IMR-90 (cell line): ENCODE results near the gene TMEM154. TPM values are rescaled to one million over a fixed set of nuclear protein-coding genes. Genes with fewer than 3 reads are reported as not detected.

Source experiments
- ATAC-seq: fragments of 200-7000 bp; cut with Tn5 transposase; 2 replicates; pipeline ENCODE4 v1.9.1; 2020; ENCODE audit warnings: low read depth, mild to moderate bottlenecking, moderate library complexity
- BruUV-seq: library from RNA; stranded (reverse); fragments of 400-500 nt; replicated peaks from 2 replicates; lab custom pipeline; 2021; lab: Mats Ljungman, UMichigan
- CTCF ChIA-PET: fragments of 300-600 bp; formaldehyde crosslinking; extraction: SDS; loops from one replicate; lab custom pipeline; 2021; ENCODE audit warnings: antibody characterized with exemption; lab: Yijun Ruan, JAX
- POLR2A ChIA-PET: fragments of 300-600 bp; sonication (Branson Sonifier 250); formaldehyde crosslinking; loops from one replicate; lab custom pipeline; 2022; ENCODE audit warnings: antibody characterized with exemption; ENCODE audit not compliant: unreplicated experiment; lab: Charles Lee
- DNase-seq: peaks from one replicate; pipeline ENCODE4 v3.0.0; 2013
- H2AFZ ChIP-seq: replicated peaks from 2 replicates; pipeline ENCODE3; 2013; ENCODE audit warnings: low read length, mild to moderate bottlenecking; ENCODE audit not compliant: poor library complexity
- H2AK5ac ChIP-seq: 2 replicates; pipeline ENCODE4 v1.6.1; 2013; ENCODE audit warnings: low read depth, low read length, inconsistent platforms
- H2AK9ac ChIP-seq: replicated peaks from 2 replicates; pipeline ENCODE3; 2013; ENCODE audit warnings: mild to moderate bottlenecking, low read depth, low read length, moderate library complexity; ENCODE audit not compliant: poor library complexity
- H2BK120ac ChIP-seq: 2 replicates; pipeline ENCODE4 v1.6.1; 2013; ENCODE audit warnings: low read depth, low read length, inconsistent platforms
- H2BK15ac ChIP-seq: 3 replicates; pipeline ENCODE4 v1.6.1; 2013; ENCODE audit warnings: low read depth, low read length, inconsistent platforms
- H2BK20ac ChIP-seq: 2 replicates; pipeline ENCODE4 v1.6.1; 2013; ENCODE audit warnings: low read depth, mild to moderate bottlenecking, inconsistent platforms, low read length, moderate library complexity
- H2BK5ac ChIP-seq: 2 replicates; pipeline ENCODE4 v1.6.1; 2013; ENCODE audit warnings: mild to moderate bottlenecking, low read depth, low read length, inconsistent platforms; ENCODE audit not compliant: poor library complexity, severe bottlenecking
- H3K14ac ChIP-seq: replicated peaks from 2 replicates; pipeline ENCODE4 v1.6.1; 2013; ENCODE audit warnings: low read depth, low read length, inconsistent platforms
- H3K18ac ChIP-seq: 2 replicates; pipeline ENCODE4 v1.6.1; 2013; ENCODE audit warnings: low read depth, low read length, control low read depth
- H3K23ac ChIP-seq: 2 replicates; pipeline ENCODE4 v1.6.1; 2013; ENCODE audit warnings: low read depth, low read length, inconsistent platforms
- H3K27ac ChIP-seq: 2 replicates; pipeline ENCODE4 v1.5.1; 2013; ENCODE audit warnings: mild to moderate bottlenecking, control low read depth, low read length; ENCODE audit not compliant: insufficient read depth
- H3K27me3 ChIP-seq: 2 replicates; pipeline ENCODE4 v1.6.1; 2013; ENCODE audit warnings: low read length; ENCODE audit not compliant: control insufficient read depth, insufficient read depth
- H3K36me3 ChIP-seq: 2 replicates; pipeline ENCODE4 v1.6.1; 2013; ENCODE audit warnings: low read length, mixed read lengths; ENCODE audit not compliant: control insufficient read depth, insufficient read depth
- H3K4ac ChIP-seq: 2 replicates; pipeline ENCODE4 v1.6.1; 2013; ENCODE audit warnings: low read depth, low read length, inconsistent platforms
- H3K4me1 ChIP-seq: 2 replicates; pipeline ENCODE4 v1.6.1; 2013; ENCODE audit warnings: low read length, mixed read lengths; ENCODE audit not compliant: control insufficient read depth, insufficient read depth
- H3K4me2 ChIP-seq: 2 replicates; pipeline ENCODE4 v1.6.1; 2013; ENCODE audit warnings: low read depth, mild to moderate bottlenecking, control low read depth, low read length, moderate library complexity
- H3K4me3 ChIP-seq: 2 replicates; pipeline ENCODE4 v1.5.1; 2013; ENCODE audit warnings: low read depth, mild to moderate bottlenecking, control low read depth, low read length, moderate library complexity; ENCODE audit not compliant: insufficient read depth
- H3K56ac ChIP-seq: 2 replicates; pipeline ENCODE4 v1.6.1; 2013; ENCODE audit warnings: low read length, inconsistent platforms; ENCODE audit not compliant: insufficient read depth; ENCODE audit errors: extremely low read depth
- H3K79me1 ChIP-seq, 2 experiments: 2 replicates each; pipeline ENCODE4 v1.6.1; 2013; ENCODE audit warnings: low read length in 2 of 2, inconsistent platforms in 1 of 2, low read depth in 1 of 2
- H3K9ac ChIP-seq: 2 replicates; pipeline ENCODE4 v1.6.1; 2013; ENCODE audit warnings: low read depth, low read length, control low read depth
- H3K9me1 ChIP-seq: 2 replicates; pipeline ENCODE4 v1.6.1; 2013; ENCODE audit warnings: low read length, inconsistent platforms; ENCODE audit not compliant: insufficient read depth
- H3K9me3 ChIP-seq: 2 replicates; pipeline ENCODE4 v1.6.1; 2013; ENCODE audit warnings: low read length; ENCODE audit not compliant: control insufficient read depth, insufficient read depth
- H4K20me1 ChIP-seq: 2 replicates; pipeline ENCODE4 v1.6.1; 2013; ENCODE audit warnings: low read length, inconsistent platforms; ENCODE audit not compliant: insufficient read depth
- H4K5ac ChIP-seq: 2 replicates; pipeline ENCODE4 v1.6.1; 2013; ENCODE audit warnings: mild to moderate bottlenecking, low read depth, low read length, control low read depth
- H4K8ac ChIP-seq, 2 experiments: 2 replicates each; pipeline ENCODE4 v1.6.1; 2013; ENCODE audit warnings: low read depth in 2 of 2, low read length in 2 of 2, control low read depth in 1 of 2, inconsistent platforms in 1 of 2
- H4K91ac ChIP-seq: 2 replicates; pipeline ENCODE4 v1.6.1; 2013; ENCODE audit warnings: low read depth, low read length, inconsistent platforms; ENCODE audit not compliant: insufficient read depth
- BHLHE40 ChIP-seq: fragments of 150-350 bp; IDR thresholded peaks from 2 replicates; pipeline ENCODE4 v1.6.1; 2016; ENCODE audit warnings: mild to moderate bottlenecking, low read depth, low read length
- CHD1 ChIP-seq: IDR thresholded peaks from 2 replicates; pipeline ENCODE4 v1.6.1; 2012; ENCODE audit warnings: low read depth, low read length, improper control_type of control experiment
- CTCF ChIP-seq: conservative IDR thresholded peaks from 2 replicates; pipeline ENCODE4 v1.5.1; 2012; ENCODE audit warnings: mild to moderate bottlenecking, low read depth, low read length, improper control_type of control experiment
- ELK1 ChIP-seq: fragments of 150-350 bp; IDR thresholded peaks from 2 replicates; pipeline ENCODE4 v1.6.1; 2016; ENCODE audit warnings: low read depth, mild to moderate bottlenecking, low read length, moderate library complexity, borderline replicate concordance
- FOS ChIP-seq: fragments of 150-350 bp; IDR thresholded peaks from 2 replicates; pipeline ENCODE4 v1.6.1; 2016; ENCODE audit warnings: low read depth, low read length
- MAFK ChIP-seq: IDR thresholded peaks from 2 replicates; pipeline ENCODE4 v1.6.1; 2012; ENCODE audit warnings: low read depth, low read length, improper control_type of control experiment
- MAZ ChIP-seq: IDR thresholded peaks from 2 replicates; pipeline ENCODE4 v1.6.1; 2012; ENCODE audit warnings: low read depth, mild to moderate bottlenecking, low read length, improper control_type of control experiment, moderate library complexity, borderline replicate concordance
- MXI1 ChIP-seq: IDR thresholded peaks from 2 replicates; pipeline ENCODE4 v1.6.1; 2012; ENCODE audit warnings: low read depth, mild to moderate bottlenecking, low read length, moderate library complexity, borderline replicate concordance
- NFE2L2 ChIP-seq: fragments of 150-350 bp; IDR thresholded peaks from 2 replicates; pipeline ENCODE4 v1.6.1; 2016; ENCODE audit warnings: low read depth, mild to moderate bottlenecking, low read length
- POLR2A ChIP-seq: IDR thresholded peaks from 2 replicates; pipeline ENCODE4 v1.6.1; 2012; ENCODE audit warnings: mild to moderate bottlenecking, low read depth, low read length
- RCOR1 ChIP-seq: IDR thresholded peaks from 2 replicates; pipeline ENCODE4 v1.6.1; 2012; ENCODE audit warnings: mild to moderate bottlenecking, low read length, improper control_type of control experiment; ENCODE audit not compliant: insufficient replicate concordance
- RFX5 ChIP-seq: IDR thresholded peaks from 2 replicates; pipeline ENCODE4 v1.8.0; 2012; ENCODE audit warnings: low read depth, mild to moderate bottlenecking, low read length, moderate library complexity
- SMC3 ChIP-seq: fragments of 150-350 bp; IDR thresholded peaks from 2 replicates; pipeline ENCODE4 v1.6.1; 2016; ENCODE audit warnings: low read depth, mild to moderate bottlenecking, antibody characterized with exemption, low read length, moderate library complexity
- WGBS, 2 experiments: methylation state at CpG; one replicate each; pipeline versions ENCODE4 v1.1.5 to v1.1.7; 2013; ENCODE audit warnings: missing lambda C conversion rate in 2 of 2; ENCODE audit not compliant: insufficient read length in 1 of 2; ENCODE audit errors: extremely low coverage in 2 of 2; 5-methylcytosine and 5-hydroxymethylcytosine counted together
- dilution Hi-C: fragments of 300-500 bp; cut with HindIII; formaldehyde crosslinking; loops from one replicate; pipeline ENCODE4 v1.14.3; 2018; ENCODE audit warnings: low sequenced_read_pairs; ENCODE audit not compliant: unreplicated experiment
- in situ Hi-C: fragments of 300-500 bp; cut with MboI; formaldehyde crosslinking; loops from 3 replicates; pipeline ENCODE4 v1.14.3; 2019; ENCODE audit warnings: low sequenced_read_pairs, inconsistent platforms, mixed read lengths
- intact Hi-C: fragments of 100-400 bp; cut with micrococcal nuclease; formaldehyde crosslinking; loops from 2 replicates; pipeline ENCODE4 v1.10.0; 2022
- polyA plus RNA-seq, 3 experiments: library from polyadenylated mRNA; depleted of rRNA; stranded (reverse); fragments of >200 nt; gene quantifications; 2 replicates each; pipeline ENCODE4 v1.2.3, GENCODE V29; 2012; ENCODE audit warnings: low replicate concordance in 1 of 3
- total RNA-seq: library from RNA; depleted of rRNA; stranded (reverse); fragments of >200 nt; gene quantifications from 2 replicates; pipeline ENCODE4 v1.2.3, GENCODE V29; 2012
- TF ChIP-seq, protein P1 (sequence below): fragments of 150-350 bp; IDR thresholded peaks from 2 replicates; pipeline ENCODE4 v1.6.1; 2017; ENCODE audit warnings: mild to moderate bottlenecking, antibody characterized with exemption, low read length, low read depth

The TMEM154 gene
- total and polyA plus RNA-seq, 2 of the 4 experiments (the other 2 are of a cell fraction) = 0.12 to 0.18 TPM

DNA sequence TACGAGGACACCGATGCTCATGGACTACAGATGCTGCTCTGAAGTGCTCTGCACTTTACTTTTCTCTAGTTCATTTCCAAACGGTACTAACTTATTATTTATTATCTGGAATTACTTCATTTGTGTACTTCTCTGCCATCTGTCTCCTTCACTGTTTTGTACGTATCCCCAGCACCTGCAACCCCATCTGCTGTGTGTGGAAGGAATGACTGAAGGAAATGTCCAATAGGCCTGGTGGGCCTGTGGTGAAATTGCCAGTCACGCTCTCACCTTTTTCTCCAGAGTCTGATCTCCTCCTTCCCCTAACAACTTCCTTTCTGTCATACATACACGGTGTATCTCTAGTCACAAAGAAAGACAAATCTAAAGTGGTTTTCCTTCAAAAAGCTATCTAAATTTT is 12.9 kb downstream of the TMEM154 start:
- intact Hi-C loops = no loop called here
- no peak overlapping the region for H2AK5ac ChIP-seq
- H3K23ac ChIP-seq = no peak overlapping the region
- no peak overlapping the region for H3K9ac ChIP-seq
- no TSS peak for BruUV-seq
- ChIA-PET CTCF (no interaction called here), POLR2A (interaction anchor here (0.6 kb wide), 1 partner anchor 1465 kb away, joined by 3 read pairs; no protein-coding TSS in a partner anchor)
- dilution Hi-C loops = no loop called here
- WGBS, 2 experiments = no CpG with 5 or more reads among the region's 6 CpGs
- no peak overlapping the region for H3K4ac ChIP-seq
- no peak overlapping the region for H2AK9ac ChIP-seq
- no peak overlapping the region for H3K27ac ChIP-seq
- H3K56ac ChIP-seq = no peak overlapping the region
- in situ Hi-C loops = no loop called here
- H3K9me3 ChIP-seq = no peaks in the 10 kb centered on the region
- H2AFZ ChIP-seq = no peak overlapping the region
- H3K79me1 ChIP-seq = no peaks in the 10 kb centered on the region
- H4K91ac ChIP-seq = no peak overlapping the region
- H3K18ac ChIP-seq = no peak overlapping the region
- TF ChIP-seq BHLHE40 (no peak), MAFK (no peak), RCOR1 (no peak), RFX5 (no peak), POLR2A (no peak), CTCF (no peak), MXI1 (no peak), FOS (no peak), ELK1 (no peak), NFE2L2 (no peak), SMC3 (no peak), CHD1 (no peak), MAZ (no peak)
- TF ChIP-seq, protein P1, sequence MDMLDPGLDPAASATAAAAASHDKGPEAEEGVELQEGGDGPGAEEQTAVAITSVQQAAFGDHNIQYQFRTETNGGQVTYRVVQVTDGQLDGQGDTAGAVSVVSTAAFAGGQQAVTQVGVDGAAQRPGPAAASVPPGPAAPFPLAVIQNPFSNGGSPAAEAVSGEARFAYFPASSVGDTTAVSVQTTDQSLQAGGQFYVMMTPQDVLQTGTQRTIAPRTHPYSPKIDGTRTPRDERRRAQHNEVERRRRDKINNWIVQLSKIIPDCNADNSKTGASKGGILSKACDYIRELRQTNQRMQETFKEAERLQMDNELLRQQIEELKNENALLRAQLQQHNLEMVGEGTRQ = no peak
- ATAC-seq (no peak), DNase-seq (no peak)
- H2BK20ac ChIP-seq = no peak overlapping the region
- no peak overlapping the region for H2BK120ac ChIP-seq
- no peak overlapping the region for H4K5ac ChIP-seq
- no peaks in the 10 kb centered on the region for H3K9me1 ChIP-seq
- no peaks in the 10 kb centered on the region for H4K20me1 ChIP-seq
- no peak overlapping the region for H4K8ac ChIP-seq
- no peaks in the 10 kb centered on the region for H3K4me1 ChIP-seq
- no peak overlapping the region for H3K4me3 ChIP-seq
- no peak overlapping the region for H2BK15ac ChIP-seq
- H3K14ac ChIP-seq = no peak overlapping the region
- no peak overlapping the region for H3K4me2 ChIP-seq
- H3K36me3 ChIP-seq = no peaks in the 10 kb centered on the region
- no peak overlapping the region for H2BK5ac ChIP-seq
- peaks cover 8% of the 10 kb centered on the region for H3K27me3 ChIP-seq
